GM10266 (cell line): ENCODE data around the gene NOXA1.
"Not testable (repeated sequence)": the region's sequence is repeated elsewhere in the genome, so short reads cannot be mapped to it uniquely, and the experiment has no call there.

Source experiments
- DNase-seq: peaks from one replicate; pipeline ENCODE4 v3.0.0; 2012; ENCODE audit errors: extremely low spot score
- TF ChIP-seq, protein P1 (sequence below): IDR thresholded peaks from 2 replicates; pipeline ENCODE4 v1.5.1; 2012; ENCODE audit warnings: mild to moderate bottlenecking, low read depth; ENCODE audit not compliant: control insufficient read depth, insufficient read depth; ENCODE audit errors: missing control alignments

Gene NOXA1

DNA sequence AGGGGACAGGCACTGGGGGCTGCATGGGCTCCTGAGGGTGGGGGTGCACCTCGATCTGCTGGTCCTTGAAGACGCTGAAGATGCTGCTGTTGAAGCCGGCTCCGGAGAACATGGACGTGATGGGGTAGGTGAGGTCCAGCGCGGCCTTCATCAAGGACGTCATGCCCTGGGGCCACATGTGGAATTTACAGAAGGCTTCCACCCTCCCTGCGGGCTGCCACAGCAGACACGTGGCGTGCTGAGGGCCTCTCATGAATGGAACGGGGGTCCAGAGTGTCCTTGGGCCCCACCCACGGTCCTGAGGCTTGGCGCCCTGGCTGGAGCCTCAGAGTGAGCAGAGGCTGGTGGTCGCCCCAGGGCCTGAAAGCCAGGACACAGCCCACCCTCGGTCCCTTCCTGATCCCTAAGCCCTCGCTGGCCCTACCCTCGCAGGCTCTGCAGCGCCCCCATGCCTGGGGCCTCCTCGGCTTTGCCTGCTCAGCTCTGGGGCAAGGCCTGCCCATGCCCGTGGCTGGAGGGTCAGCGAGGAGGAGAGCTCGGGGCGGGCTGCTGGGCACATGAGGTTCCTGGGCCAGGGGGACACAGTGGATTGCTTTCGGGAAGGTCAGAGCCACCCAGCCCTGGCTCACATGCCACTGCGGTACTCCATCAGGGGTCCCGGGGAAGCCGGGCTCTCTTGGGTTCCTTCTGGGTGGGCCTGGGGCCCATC, 41.3 kb downstream of the NOXA1 start:
- DNase-seq = no peak
- TF ChIP-seq, protein P1, sequence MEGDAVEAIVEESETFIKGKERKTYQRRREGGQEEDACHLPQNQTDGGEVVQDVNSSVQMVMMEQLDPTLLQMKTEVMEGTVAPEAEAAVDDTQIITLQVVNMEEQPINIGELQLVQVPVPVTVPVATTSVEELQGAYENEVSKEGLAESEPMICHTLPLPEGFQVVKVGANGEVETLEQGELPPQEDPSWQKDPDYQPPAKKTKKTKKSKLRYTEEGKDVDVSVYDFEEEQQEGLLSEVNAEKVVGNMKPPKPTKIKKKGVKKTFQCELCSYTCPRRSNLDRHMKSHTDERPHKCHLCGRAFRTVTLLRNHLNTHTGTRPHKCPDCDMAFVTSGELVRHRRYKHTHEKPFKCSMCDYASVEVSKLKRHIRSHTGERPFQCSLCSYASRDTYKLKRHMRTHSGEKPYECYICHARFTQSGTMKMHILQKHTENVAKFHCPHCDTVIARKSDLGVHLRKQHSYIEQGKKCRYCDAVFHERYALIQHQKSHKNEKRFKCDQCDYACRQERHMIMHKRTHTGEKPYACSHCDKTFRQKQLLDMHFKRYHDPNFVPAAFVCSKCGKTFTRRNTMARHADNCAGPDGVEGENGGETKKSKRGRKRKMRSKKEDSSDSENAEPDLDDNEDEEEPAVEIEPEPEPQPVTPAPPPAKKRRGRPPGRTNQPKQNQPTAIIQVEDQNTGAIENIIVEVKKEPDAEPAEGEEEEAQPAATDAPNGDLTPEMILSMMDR = no peak

DNA sequence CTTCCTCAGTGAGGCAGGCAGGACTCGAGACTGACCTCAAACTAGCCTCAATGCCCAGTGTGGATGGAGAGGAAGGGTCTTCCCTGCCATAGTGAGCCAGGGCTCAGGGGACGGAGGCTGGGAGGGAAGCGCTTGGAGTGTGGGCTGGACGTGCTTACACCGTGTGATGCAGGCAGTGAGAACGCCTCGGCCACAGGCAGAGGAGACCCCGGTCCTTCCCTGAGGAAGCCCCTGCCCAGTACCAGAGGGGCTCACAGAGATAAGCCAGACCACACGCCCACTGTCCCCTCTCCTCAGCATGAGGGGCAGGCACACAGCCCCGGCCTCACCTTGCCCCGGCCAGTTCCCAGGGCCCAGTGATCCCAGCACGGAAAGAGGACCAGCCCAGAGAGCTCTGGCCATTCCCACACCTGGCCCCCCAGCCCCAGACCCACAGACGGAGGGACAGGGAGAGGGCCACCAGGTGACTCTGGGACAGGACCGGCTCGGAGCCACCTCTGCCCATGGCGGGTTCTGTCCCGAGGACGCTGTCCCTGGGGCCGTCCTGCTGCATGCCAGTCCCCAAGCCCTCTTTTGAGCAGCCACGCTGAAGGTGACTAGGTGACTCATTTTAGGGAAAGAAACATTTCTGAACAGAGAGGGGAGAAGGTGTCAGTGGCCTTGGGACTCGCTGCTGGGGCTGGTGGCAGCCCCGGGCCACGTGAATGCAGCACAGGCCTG, 42.0 kb downstream of the NOXA1 start:
- TF ChIP-seq, protein P1 = no peak
- no peak for DNase-seq

DNA sequence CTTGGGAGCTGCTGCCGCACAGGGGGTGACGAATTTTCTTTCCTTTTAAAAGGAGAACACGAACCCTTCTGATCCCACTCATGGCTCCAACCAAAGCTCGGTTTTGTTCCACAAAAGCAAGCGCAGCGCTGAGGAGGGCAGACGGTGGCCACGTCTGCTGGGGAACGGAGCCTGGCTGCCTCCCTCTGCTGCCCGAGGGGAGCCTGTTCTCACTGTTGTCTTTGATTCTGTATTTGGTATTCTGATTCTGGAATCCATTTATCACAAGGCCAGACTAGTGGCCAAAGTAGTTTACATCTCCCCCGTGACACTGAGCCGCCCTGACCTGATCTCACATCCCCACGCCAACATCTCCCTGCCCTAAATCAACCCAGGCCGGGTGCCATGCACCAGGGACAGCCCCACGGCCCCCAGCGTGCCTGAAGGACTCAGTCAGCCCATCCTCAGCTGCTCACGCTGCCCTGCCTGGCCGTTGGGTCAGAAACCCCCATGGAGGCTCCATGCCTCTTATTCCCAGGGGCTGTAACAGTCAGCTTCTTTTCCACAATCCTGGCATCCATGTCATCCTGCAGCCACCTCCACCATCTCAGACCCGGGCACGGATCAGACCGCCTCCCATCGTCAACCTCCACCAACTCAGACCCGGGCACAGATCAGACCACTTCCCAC, 42.7 kb downstream of the NOXA1 start:
- TF ChIP-seq, protein P1 = no peak
- DNase-seq = no peak

DNA sequence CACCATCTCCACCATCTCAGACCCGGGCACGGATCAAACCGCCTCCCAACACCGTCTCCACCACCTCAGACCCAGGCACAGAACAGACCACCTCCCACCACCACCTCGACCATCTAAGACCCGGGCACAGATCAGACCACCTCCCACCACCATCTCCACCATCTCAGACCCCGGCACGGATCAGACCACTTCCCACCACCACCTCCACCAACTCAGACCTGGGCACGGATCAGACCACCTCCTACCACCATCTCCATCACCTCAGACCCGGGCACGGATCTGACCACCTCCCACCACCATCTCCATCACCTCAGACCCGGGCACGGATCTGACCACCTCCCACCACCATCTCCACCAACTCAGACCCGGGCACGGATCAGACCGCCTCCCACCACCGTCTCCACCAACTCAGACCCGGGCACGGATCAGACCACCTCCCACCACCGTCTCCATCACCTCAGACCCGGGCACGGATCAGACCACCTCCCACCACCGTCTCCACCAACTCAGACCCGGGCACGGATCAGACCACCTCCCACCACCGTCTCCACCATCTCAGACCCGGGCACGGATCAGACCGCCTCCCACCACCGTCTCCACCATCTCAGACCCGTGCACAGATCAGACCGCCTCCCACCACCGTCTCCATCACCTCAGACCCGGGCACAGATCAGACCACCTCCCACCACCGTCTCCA, 43.3 kb downstream of the NOXA1 start:
- not testable (repeated sequence) for DNase-seq

DNA sequence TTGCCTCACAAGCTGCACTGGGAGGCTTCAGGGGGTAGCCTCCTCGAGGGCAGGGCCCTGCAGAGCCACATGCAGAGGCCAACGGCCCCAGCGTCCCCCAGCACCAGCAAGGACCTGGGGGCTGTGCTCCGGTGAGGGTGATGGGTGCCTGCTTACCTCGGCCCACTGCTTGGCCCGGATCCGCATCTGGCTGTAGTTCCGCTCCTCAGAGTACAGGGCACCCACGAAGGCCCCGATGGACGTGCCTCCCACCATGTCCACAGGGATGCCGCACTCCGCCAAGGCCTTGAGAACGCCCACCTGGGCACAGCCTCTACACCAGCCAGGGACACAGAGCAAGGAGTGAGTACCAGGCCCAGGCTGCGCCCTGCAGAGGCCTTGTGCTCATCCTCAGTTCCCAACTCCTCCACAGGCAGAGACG, 44.0 kb downstream of the NOXA1 start:
- no peak for DNase-seq

DNA sequence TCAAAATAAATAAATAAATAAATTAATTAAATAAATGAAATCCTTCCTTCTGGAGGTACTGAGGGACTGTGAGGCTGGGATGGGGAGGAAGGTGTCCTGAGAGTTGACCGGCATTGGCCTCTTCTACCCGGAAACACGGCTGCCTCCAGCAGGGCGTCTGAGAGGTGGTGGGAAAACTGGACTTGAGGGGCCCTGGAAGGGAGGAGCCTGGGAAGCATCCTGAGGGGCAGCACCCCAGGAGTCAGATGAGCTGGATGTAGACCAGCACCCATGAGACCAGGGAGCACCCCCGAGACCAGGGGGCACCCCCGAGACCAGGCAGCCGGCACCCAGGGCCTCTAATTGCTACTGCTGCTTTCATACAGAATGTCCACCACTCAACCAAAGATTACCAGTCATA, 44.7 kb downstream of the NOXA1 start:
- TF ChIP-seq, protein P1 = no peak
- DNase-seq = no peak

More for the DNA sequence above, 44.0 kb downstream of the NOXA1 start:
- TF ChIP-seq, protein P1 = no peak

DNA sequence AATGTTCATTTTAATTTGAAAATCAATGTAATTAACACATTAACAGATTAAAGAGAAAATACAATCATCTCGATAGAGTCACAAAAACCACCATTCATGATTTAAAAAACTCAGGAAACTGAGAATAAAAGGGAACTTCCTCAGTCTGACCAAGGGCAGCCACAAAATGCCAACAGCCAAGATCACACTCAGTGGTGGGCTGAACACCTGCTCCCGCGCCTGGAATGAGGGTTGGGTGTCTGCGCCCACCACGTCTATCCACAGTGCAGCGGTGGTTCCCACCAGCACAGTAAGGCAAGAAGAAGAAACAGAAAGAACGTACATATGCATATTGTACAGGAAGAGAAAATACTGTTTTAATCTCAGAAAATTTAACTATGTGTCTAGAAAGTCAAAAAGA, 47.6 kb downstream of the NOXA1 start:
- no peak for DNase-seq
- TF ChIP-seq, protein P1 = no peak
